ENCODE data around the gene BARHL2.
A peak's percentile ranks its signal among the peaks of the same experiment; 100 is the strongest.

Gene BARHL2

DNA sequence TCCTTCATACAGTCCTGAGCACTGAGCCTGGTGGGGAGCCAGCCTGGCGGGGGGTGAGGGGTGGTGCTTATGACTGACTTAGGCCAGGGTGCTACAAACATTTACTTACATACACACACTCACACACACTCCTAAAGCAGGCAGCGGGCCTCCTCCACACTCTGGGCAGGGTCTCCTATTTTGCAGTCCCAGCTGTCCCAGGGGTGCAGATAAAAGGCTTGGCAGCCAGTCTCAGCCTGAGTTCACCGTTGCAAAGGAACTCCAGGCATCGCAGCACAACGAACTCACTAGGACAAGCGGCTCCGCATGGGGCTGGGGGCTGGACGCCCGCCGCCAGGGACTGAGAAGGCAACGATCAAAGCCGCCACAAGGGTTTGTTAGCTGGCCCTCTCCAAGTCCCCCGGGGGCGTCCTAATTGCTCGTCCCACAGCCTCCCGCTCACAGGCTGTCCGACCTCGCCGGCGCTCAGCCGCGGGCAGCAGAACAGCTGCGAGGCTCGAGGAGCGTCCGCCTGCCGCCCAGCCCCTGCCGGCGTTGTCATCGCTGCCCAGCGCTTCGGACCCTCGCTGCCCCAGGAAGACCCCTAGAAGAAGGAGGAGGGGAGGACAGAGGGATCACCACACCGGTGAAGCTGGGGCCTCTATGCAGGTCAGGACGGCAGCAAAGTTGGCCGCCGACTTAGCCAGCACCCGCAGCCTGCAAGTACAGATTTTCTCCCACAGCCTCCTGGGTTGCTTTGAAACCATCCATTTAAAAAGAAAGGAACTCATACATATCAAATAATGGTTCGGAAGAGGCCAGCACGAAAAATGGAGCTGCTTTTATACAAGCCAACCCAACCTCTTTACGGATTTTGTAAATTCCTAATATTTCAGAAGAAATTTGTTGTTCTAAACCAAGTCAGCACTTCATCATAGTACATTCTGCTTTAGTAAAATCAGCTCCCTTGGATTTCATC lies 6.2 kb downstream of the BARHL2 start:
- H3K4me3 ChIP-seq (ENCODE audit: low read depth, low read length) = no peak overlapping the region
- TF ChIP-seq, protein P1, sequence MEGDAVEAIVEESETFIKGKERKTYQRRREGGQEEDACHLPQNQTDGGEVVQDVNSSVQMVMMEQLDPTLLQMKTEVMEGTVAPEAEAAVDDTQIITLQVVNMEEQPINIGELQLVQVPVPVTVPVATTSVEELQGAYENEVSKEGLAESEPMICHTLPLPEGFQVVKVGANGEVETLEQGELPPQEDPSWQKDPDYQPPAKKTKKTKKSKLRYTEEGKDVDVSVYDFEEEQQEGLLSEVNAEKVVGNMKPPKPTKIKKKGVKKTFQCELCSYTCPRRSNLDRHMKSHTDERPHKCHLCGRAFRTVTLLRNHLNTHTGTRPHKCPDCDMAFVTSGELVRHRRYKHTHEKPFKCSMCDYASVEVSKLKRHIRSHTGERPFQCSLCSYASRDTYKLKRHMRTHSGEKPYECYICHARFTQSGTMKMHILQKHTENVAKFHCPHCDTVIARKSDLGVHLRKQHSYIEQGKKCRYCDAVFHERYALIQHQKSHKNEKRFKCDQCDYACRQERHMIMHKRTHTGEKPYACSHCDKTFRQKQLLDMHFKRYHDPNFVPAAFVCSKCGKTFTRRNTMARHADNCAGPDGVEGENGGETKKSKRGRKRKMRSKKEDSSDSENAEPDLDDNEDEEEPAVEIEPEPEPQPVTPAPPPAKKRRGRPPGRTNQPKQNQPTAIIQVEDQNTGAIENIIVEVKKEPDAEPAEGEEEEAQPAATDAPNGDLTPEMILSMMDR (IDR thresholded peaks at IDR 0.05; ENCODE audit: low read depth, low read length) = no peak
- in situ Hi-C loops (cut with HindIII; ENCODE audit: low sequenced_read_pairs) = no loop called here
- no peak for DNase-seq (ENCODE audit: low read depth, low spot score)

DNA sequence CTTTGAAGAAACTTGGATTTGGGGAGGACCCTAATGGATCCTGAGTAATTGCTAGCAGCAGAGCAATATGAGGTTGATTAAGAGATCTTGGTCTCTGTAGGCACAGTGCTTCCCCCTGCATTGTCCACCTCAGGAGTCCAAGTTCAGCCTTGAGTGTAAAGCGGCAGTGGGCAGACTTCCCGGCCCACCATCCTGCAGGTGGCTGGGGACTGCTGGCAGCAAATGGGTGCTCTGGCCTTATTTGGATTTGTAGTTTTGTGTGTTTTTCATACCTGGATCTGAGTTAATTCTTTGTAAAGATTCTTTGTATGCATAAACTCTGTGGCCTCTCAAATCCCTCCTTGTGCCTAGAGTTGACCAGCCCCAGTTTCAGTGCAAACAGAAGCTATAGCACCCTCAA lies 7.6 kb downstream of the BARHL2 start:
- H3K4me3 ChIP-seq (ENCODE audit: low read depth, low read length) = no peak overlapping the region
- TF ChIP-seq, protein P1 (IDR thresholded peaks at IDR 0.05; ENCODE audit: low read depth, low read length) = no peak
- DNase-seq (ENCODE audit: low read depth, low spot score) = no peak
- in situ Hi-C loops (cut with HindIII; ENCODE audit: low sequenced_read_pairs) = no loop called here

DNA sequence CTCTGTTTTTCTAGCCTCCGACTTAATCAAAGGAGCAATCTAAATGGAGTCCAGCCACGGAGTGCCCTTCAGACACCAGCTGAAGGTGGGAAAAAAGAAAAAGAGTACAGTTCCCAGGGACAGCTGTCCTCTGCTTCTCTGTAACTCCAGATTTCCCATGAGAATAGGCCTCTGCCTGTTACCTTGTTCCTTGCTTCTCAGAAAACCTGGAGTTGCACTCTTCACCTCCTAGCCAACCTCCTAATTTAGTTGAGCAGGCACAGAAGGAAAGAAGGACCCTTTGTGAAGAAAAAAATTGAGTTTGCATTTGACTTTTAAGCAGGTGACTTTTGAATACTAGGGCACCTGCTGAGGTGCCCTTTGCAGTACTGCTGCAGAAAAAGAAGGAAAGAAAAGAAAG lies 8.3 kb downstream of the BARHL2 start:
- in situ Hi-C loops (cut with HindIII; ENCODE audit: low sequenced_read_pairs) = no loop called here
- no peak overlapping the region for H3K4me3 ChIP-seq (ENCODE audit: low read depth, low read length)
- TF ChIP-seq, protein P1 (IDR thresholded peaks at IDR 0.05; ENCODE audit: low read depth, low read length) = no peak
- no peak for DNase-seq (ENCODE audit: low read depth, low spot score)

DNA sequence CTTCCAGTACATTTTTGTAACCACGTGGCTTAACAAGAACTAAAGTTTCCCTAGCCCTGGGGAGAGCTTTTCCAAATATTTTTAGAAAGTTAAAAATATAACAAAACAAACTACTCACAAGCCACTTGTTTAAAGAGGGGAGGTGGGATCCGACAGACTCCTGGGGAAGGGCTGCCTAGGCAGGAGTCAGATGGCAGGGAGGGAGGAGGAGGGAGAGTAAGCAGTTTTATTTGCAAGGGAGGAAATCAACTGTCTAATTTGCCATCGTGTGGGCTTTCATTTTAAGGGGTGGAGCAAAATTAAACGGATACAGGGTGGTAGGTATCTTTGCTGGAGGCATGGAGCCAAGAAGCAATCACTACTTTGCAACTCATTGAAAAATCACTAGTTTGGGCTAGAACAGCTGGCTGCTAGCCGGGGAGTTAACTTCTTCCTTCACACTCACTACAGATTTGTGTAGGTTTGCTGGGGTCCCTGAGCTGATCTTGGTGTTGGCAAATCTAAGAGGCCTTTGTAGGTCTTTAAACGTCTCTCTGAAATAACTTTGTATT lies 8.8 kb downstream of the BARHL2 start:
- in situ Hi-C loops (cut with HindIII; ENCODE audit: low sequenced_read_pairs) = no loop called here
- DNase-seq (ENCODE audit: low read depth, low spot score) = no peak
- no peak overlapping the region for H3K4me3 ChIP-seq (ENCODE audit: low read depth, low read length)
- TF ChIP-seq, protein P1 (IDR thresholded peaks at IDR 0.05; ENCODE audit: low read depth, low read length) = no peak

DNA sequence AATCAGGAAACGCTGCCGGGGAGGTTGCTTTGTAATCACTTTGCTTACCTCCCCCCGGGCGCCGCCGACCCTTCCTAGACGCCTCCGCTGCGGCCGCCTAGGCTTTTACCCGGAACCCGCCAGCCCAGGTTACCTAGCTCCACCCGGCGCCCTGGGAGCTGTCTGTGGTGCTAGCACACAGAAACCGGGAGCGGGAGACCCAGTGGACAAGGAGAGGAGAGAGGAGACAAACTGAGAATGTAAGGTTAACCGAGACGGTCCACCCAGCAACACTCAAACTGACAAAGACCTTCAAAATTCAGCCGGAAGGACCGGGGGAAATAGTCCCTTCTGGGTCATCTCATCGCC lies 9.8 kb downstream of the BARHL2 start:
- no peak overlapping the region for H3K4me3 ChIP-seq (ENCODE audit: low read depth, low read length)
- peak; percentile 37 for DNase-seq (ENCODE audit: low read depth, low spot score)
- in situ Hi-C loops (cut with HindIII; ENCODE audit: low sequenced_read_pairs) = no loop called here
- TF ChIP-seq, protein P1 (IDR thresholded peaks at IDR 0.05; ENCODE audit: low read depth, low read length) = no peak

DNA sequence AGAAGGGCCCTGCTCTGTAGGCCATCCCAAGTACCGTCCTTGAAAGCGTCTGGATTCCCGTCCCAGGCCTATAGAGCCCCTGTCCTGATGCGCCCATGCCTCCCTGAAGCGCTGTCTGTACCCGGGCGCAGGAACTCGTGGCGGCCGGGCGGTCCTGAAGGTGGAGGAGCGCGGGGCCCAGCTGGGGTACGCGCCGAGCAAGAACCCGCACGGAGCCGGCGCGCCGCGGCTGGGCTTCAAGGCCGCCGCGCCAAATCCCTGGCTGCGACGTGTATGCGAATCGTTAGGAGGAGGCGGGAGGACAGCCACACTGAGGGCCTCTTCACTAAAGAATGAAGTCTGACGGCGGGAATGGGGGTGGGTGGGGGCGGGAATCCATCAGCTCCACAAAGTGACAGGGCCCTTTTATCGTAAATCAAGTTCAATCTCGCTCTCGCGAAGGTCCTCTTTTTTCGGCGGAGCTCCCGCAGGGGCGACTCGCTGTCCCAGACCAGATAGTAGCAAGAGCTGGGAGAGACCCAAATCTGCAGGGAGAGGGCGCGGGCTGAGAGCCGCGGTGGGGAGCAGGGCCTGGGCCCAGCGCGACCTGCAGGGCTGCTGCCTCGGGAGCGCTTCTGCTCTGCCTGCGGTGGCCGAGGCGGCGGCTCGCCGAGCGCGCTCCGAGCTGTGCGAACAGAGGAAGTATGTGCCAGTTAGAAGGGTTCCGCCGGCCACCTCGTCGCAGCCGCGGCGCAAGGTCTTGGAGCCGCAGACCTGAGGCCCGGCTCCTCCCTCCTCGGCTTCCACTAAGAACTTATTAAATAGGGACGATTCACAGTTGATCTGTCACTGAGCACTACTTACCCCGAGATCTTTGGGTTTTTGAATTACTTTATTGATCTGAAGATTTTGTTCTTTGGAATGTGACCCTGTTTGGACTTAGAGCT lies 10.4 kb downstream of the BARHL2 start:
- DNase-seq (ENCODE audit: low read depth, low spot score) = no peak
- H3K4me3 ChIP-seq (ENCODE audit: low read depth, low read length) = no peak overlapping the region
- TF ChIP-seq, protein P1 (IDR thresholded peaks at IDR 0.05; ENCODE audit: low read depth, low read length) = no peak
- in situ Hi-C loops (cut with HindIII; ENCODE audit: low sequenced_read_pairs) = no loop called here
